GM10248 (cell line): ENCODE measurements around the gene PCF11.

Experiments
- CTCF ChIA-PET: fragments of 300-600 bp; sonication (Branson Sonifier 250); formaldehyde crosslinking; extraction: SDS; loops from one replicate; lab custom pipeline; 2021; ENCODE audit warnings: antibody characterized with exemption; lab: Yijun Ruan, JAX
- POLR2A ChIA-PET: fragments of 350-650 bp; sonication (Branson Sonifier 250); formaldehyde crosslinking; extraction: SDS; loops from one replicate; lab custom pipeline; 2020; ENCODE audit warnings: antibody characterized with exemption; lab: Yijun Ruan, JAX
- DNase-seq: peaks from one replicate; pipeline ENCODE4 v3.0.0; 2012; ENCODE audit errors: extremely low spot score
- TF ChIP-seq, protein P1 (sequence below): IDR thresholded peaks from 2 replicates; pipeline ENCODE4 v1.5.1; 2012; ENCODE audit warnings: mild to moderate bottlenecking, low read depth; ENCODE audit errors: extremely low read depth, missing control alignments, control extremely low read depth

Gene PCF11

DNA sequence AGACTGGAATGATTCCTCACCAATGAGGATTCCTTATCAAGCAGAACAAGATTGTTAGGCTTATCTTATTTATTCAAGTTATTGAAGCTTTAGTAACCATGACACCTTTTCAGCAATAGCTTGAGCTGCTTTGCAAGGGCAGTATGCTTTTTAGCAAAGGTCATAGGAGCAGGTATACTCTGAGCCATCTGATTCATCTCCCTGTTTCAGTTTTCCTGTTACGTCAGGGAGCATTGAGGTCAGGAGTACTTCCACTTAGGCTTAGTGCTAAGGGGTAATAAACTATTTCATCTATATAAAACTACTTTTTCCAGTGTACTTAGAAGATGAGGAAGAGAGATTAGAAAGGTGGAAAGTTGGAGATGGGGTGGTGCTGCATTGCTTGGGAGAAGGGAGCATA is 18.9 kb downstream of the PCF11 start:
- POLR2A ChIA-PET = interaction anchor here (0.6 kb wide), 1 partner anchor 18 kb away, joined by 4 read pairs; no protein-coding TSS in a partner anchor
- DNase-seq = no peak
- TF ChIP-seq, protein P1, sequence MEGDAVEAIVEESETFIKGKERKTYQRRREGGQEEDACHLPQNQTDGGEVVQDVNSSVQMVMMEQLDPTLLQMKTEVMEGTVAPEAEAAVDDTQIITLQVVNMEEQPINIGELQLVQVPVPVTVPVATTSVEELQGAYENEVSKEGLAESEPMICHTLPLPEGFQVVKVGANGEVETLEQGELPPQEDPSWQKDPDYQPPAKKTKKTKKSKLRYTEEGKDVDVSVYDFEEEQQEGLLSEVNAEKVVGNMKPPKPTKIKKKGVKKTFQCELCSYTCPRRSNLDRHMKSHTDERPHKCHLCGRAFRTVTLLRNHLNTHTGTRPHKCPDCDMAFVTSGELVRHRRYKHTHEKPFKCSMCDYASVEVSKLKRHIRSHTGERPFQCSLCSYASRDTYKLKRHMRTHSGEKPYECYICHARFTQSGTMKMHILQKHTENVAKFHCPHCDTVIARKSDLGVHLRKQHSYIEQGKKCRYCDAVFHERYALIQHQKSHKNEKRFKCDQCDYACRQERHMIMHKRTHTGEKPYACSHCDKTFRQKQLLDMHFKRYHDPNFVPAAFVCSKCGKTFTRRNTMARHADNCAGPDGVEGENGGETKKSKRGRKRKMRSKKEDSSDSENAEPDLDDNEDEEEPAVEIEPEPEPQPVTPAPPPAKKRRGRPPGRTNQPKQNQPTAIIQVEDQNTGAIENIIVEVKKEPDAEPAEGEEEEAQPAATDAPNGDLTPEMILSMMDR = no peak
- CTCF ChIA-PET = no interaction called here

GRCh38 chr11:83181815-83182214 is 24.9 kb downstream of the PCF11 start:
- no peak for DNase-seq
- ChIA-PET CTCF (interaction anchor here (1.3 kb wide), 1 partner anchor 68 kb away, joined by 3 read pairs; no protein-coding TSS in a partner anchor), POLR2A (no interaction called here)
- TF ChIP-seq, protein P1 = no peak

DNA sequence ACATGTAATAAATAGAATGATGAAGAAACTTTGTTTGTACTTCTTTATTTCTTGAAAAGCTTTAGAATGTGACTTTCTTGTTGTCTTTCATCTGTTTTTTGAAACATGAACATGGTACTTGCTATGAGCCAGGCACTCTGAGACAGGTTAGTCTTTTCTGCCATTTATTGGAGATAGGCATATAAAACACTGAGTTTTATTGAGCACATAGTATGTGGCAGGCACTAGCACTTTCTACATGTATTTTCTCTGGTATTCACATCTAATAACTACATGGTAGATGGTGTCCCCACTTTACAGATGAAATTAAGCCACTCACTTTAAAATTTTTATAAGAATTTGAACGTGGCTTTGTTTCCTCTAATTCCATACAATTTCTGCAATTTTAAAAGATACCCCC is 28.8 kb downstream of the PCF11 start:
- CTCF ChIA-PET = interaction anchor here (1.6 kb wide), 1 partner anchor 11 kb away, joined by 5 read pairs; no protein-coding TSS in a partner anchor
- TF ChIP-seq, protein P1 = no peak
- POLR2A ChIA-PET = no interaction called here
- DNase-seq = no peak

DNA sequence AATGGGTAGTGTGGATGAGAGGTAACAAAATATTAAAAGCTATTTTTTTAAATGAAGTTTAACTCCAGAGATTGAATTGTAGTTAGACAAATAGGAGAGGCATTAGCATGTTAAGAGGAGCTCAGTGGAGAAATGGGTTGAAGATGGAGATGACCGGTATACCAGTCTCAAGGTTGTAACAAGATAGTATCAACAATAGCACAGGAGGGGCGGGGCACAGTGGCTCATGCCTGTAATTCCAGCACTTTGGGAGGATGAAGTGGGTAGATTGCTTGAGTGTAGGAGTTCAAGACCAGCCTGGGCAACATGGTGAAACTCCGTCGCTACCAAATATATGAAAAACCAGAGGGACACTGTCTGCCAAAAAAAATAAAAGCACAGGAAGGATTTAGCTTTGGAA is 30.5 kb downstream of the PCF11 start:
- DNase-seq = no peak
- ChIA-PET CTCF (interaction anchor here (1.0 to 1.6 kb wide), 3 partner anchors 8 to 16 kb away, joined by 3 to 7 read pairs (median 5); no protein-coding TSS in a partner anchor), POLR2A (no interaction called here)
- TF ChIP-seq, protein P1 = no peak

DNA sequence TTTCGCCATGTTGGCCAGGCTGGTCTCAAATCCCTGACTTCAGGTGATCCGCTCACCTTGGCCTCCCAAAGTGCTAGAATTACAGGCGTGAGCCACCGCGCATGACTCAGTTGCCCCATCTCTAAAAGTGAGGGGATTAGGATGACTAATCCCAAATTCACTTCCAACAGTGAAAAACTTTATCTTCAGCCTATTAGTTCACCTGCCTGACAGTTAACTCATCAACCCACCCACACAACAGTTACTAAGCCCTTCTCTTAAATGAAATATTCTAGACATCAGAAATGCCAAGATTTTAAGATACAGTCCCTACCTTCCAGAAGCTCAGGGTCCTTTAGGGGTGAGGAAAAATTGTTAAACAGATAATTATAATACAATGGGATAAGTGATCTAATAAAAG is 34.6 kb downstream of the PCF11 start:
- POLR2A ChIA-PET = no interaction called here
- TF ChIP-seq, protein P1 = no peak
- no peak for DNase-seq
- CTCF ChIA-PET = no interaction called here

GRCh38 chr11:83191986-83192385 is 35.1 kb downstream of the PCF11 start:
- CTCF ChIA-PET = no interaction called here
- TF ChIP-seq, protein P1 = no peak
- POLR2A ChIA-PET = no interaction called here
- no peak for DNase-seq
